ENCODE measurements around the gene AK8.

- TF ChIP-seq, protein P1, sequence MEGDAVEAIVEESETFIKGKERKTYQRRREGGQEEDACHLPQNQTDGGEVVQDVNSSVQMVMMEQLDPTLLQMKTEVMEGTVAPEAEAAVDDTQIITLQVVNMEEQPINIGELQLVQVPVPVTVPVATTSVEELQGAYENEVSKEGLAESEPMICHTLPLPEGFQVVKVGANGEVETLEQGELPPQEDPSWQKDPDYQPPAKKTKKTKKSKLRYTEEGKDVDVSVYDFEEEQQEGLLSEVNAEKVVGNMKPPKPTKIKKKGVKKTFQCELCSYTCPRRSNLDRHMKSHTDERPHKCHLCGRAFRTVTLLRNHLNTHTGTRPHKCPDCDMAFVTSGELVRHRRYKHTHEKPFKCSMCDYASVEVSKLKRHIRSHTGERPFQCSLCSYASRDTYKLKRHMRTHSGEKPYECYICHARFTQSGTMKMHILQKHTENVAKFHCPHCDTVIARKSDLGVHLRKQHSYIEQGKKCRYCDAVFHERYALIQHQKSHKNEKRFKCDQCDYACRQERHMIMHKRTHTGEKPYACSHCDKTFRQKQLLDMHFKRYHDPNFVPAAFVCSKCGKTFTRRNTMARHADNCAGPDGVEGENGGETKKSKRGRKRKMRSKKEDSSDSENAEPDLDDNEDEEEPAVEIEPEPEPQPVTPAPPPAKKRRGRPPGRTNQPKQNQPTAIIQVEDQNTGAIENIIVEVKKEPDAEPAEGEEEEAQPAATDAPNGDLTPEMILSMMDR (conservative IDR thresholded peaks at IDR 0.05; ENCODE audit: low read length), result no peak
- no peak for TF ChIP-seq EZH2phosphoT487 (IDR thresholded peaks at IDR 0.05; ENCODE audit: borderline replicate concordance)
Measured at GRCh38 chr9:132792547-132792946, 85.5 kb downstream of the AK8 start.

All from Loucy (cell line).